Dermis microvascular lymphatic vessel endothelial cell (primary cell): ENCODE data around the gene SLC16A1. TPM values are rescaled to one million over a fixed set of nuclear protein-coding genes. Genes with fewer than 3 reads are reported as not detected.
A peak's percentile ranks its signal among the peaks of the same experiment; 100 is the strongest.
"Not testable (repeated sequence)": the region's sequence is repeated elsewhere in the genome, so short reads cannot be mapped to it uniquely, and the experiment has no call there.

Experiments used
- DNase-seq, 2 donors: peaks; one replicate each; pipeline versions ENCODE4 v3.0.0 to v3.0.0-alpha.2; 2010; ENCODE audit warnings: low read depth in 2 of 2
- total RNA-seq: library from RNA; depleted of rRNA; stranded (reverse); fragments of >200 nt; gene quantifications from 2 replicates; pipeline ENCODE4 v1.2.1, GENCODE V29; 2014

Gene SLC16A1
- total RNA-seq: 51.2 and 70.3 TPM in 2 replicates

GRCh38 chr1:112955773-112956543, at the start of gene SLC16A1:
SLC16A1 (minus strand) TSS chr1:112956196; CDS start chr1:112929308, 26,888 bp downstream.
- DNase-seq: peak; percentile 87 to 96

- DNase-seq: peak in 1 of 2 donors; percentile 36
Observed at GRCh38 chr1:113003751-113004690, 48.0 kb upstream of the SLC16A1 start.

GRCh38 chr1:113002297-113002696, 46.3 kb upstream of the SLC16A1 start:
- DNase-seq: no peak

GRCh38 chr1:112998592-112999235, 42.7 kb upstream of the SLC16A1 start:
- DNase-seq: peak; percentile 59 to 80

- no peak for DNase-seq
Observed at GRCh38 chr1:112997781-112998180, 41.8 kb upstream of the SLC16A1 start.

- DNase-seq: peak in 1 of 2 donors; percentile 6
Observed at GRCh38 chr1:112995890-112996289, 39.9 kb upstream of the SLC16A1 start.

GRCh38 chr1:112995021-112995420, 39.0 kb upstream of the SLC16A1 start:
- not testable (repeated sequence) for DNase-seq

- DNase-seq: no peak
Observed at GRCh38 chr1:112992780-112993179, 36.8 kb upstream of the SLC16A1 start.

- DNase-seq: no peak
Observed at GRCh38 chr1:112991402-112992120, 35.6 kb upstream of the SLC16A1 start.

GRCh38 chr1:112990271-112990670, 34.3 kb upstream of the SLC16A1 start:
- DNase-seq: no peak

GRCh38 chr1:112988367-112988766, 32.4 kb upstream of the SLC16A1 start:
- DNase-seq: no peak

GRCh38 chr1:112985123-112985522, 29.1 kb upstream of the SLC16A1 start:
- DNase-seq: no peak

GRCh38 chr1:112983537-112984131, 27.6 kb upstream of the SLC16A1 start:
- DNase-seq: no peak

GRCh38 chr1:112982853-112983536, 27.0 kb upstream of the SLC16A1 start:
- DNase-seq: peak; percentile 24 to 42

- DNase-seq: no peak
Observed at GRCh38 chr1:112982328-112982727, 26.3 kb upstream of the SLC16A1 start.

- DNase-seq: not testable (repeated sequence)
Observed at GRCh38 chr1:112981834-112982233, 25.8 kb upstream of the SLC16A1 start.

- DNase-seq: no peak
Observed at GRCh38 chr1:112981426-112981825, 25.4 kb upstream of the SLC16A1 start.

GRCh38 chr1:112975336-112975735, 19.3 kb upstream of the SLC16A1 start:
- DNase-seq: no peak

GRCh38 chr1:112974646-112975045, 18.6 kb upstream of the SLC16A1 start:
- peak in 1 of 2 donors; percentile 54 for DNase-seq

- no peak for DNase-seq
Observed at GRCh38 chr1:112973788-112974187, 17.8 kb upstream of the SLC16A1 start.
